NCI-H748 (cell line): ENCODE results near the gene CCBE1.

Experiments used
- DNase-seq: peaks from one replicate; lab custom pipeline; 2025; ENCODE audit not compliant: unreplicated experiment; lab: John Stamatoyannopoulos, UW

Gene CCBE1

DNA sequence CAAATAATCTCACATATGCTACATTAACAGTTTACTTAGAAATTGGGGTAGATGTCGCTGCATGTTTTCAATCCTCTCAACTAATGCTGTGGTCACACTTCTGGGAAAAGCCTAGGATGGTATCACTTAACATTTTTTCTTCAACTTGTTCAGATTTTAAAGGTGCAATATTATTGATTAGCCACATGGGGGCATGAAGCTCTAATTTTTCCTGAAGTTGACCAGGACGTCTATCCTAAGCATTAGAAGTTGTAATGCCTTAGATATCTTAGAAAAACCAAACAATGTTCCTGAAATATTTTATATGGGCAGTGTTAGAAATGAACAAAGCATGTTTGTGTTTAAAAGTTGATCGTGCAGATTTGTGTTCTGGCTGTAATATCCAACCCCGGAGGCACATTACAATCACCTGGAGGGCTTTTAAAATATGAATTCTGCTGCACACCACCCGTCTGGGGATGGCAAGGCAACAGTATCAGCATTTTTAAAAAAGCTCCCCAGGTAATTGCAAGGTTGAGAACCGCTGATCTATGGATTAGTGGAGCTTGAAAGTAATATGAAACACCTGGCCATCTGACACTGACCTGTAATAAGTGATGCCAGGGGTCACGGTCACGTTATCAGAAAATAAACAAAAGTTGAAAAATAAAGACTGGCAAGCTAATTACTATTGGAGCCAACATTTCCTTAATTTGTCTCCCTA lies 237.7 kb downstream of the CCBE1 start:
- DNase-seq = peak; percentile 96

GRCh38 chr18:59458575-59458974 lies 238.6 kb downstream of the CCBE1 start:
- DNase-seq = no peak

DNA sequence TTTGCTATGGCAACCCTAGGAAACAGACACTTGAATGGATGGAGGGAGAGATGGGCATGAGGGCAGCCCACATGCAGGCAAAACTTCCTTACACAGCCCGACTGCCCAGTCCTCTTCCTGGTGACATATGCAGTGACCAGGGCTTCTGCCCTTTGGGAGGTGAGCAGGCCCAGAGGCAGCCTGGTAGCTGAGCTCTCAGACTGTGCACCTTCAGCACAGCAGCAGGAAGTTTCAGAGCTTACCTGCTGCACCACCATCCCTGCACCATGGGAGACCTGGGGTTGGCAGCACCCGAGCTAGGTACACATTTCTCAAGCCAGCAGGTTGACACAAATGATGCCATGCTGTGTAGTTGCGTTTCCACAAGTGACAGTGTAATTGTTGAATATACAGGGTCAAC lies 240.6 kb downstream of the CCBE1 start:
- DNase-seq = no peak

GRCh38 chr18:59455728-59456276 lies 241.4 kb downstream of the CCBE1 start:
- DNase-seq = peak; percentile 74

DNA sequence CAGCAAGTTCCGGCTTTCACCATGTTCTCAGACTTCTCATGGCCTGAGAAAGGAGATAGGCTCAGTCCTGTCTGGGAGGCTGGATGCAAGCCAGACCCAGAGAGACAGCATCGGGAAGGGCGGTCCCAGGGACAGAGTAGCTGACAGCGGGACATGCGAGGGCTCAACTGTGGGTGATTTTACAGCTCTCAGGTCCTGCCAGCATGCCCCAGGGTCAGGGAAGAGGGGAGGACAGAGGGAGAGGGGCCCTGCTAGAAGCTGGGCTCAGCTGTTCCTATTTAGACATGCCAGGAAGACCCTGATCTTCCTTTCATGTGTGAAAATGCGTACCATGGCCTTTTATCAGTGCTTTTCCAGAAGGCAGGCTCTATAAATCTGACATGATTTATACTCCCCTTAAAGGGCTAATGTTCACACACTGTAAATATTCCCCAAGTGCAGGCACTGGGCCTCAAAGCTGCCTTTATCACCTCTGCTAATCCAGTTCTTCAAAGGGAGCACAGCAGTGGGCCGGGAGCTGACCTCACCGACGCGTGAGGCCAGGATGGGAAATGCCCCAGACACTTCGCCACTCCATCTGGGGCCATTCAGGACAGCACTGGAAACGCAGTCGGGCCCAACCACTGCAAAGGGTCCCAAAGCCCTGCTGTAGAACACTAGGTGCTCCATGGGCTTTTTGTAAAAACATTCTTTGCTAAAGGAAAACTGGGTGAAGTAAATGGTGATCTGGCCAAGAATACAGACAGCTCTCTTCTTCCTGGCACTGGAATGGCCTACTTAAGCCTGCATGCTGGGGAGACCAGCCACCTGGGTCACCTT lies 242.1 kb downstream of the CCBE1 start:
- no peak for DNase-seq

GRCh38 chr18:59453468-59453961 lies 243.7 kb downstream of the CCBE1 start:
- no peak for DNase-seq

DNA sequence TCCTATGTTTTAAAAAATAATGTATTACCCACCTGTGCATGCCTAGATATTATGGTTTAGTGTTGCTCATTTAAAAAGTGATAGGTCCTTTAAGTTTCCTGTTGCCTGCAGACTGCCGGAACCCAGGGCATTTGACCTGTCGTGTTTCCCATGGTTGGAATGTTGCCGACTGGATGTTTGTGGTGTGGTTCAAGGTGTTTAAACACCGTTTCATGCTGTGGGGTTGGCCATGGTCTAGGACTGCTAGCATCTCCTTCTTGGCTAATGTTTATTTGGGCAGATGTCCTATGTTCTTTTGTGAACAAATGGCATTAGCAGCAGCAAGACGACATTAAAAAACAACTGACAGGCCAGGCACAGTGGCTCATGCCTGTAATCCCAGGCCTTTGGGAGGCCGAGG lies 245.3 kb downstream of the CCBE1 start:
- no peak for DNase-seq

GRCh38 chr18:59451073-59451472 lies 246.2 kb downstream of the CCBE1 start:
- no peak for DNase-seq

DNA sequence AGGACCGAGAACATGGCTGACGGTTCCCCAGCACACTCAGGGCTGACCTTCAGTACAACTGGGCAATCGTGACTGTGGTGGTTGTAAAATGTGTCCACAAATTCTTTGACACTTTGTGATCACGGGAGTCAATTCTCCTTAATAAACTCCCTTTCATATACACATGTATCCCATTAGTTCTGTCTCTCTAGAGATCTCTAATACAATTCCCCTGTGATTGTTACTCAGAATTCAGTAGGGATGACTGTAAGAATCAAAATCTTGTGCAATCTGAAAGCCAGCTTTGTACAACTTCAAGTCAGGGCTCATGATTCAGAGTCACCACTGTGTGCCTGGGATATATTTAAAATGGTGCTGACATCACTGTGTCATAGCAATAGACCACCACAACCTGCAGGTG lies 248.7 kb downstream of the CCBE1 start:
- DNase-seq = no peak

GRCh38 chr18:59446012-59446411 lies 251.2 kb downstream of the CCBE1 start:
- DNase-seq = no peak

DNA sequence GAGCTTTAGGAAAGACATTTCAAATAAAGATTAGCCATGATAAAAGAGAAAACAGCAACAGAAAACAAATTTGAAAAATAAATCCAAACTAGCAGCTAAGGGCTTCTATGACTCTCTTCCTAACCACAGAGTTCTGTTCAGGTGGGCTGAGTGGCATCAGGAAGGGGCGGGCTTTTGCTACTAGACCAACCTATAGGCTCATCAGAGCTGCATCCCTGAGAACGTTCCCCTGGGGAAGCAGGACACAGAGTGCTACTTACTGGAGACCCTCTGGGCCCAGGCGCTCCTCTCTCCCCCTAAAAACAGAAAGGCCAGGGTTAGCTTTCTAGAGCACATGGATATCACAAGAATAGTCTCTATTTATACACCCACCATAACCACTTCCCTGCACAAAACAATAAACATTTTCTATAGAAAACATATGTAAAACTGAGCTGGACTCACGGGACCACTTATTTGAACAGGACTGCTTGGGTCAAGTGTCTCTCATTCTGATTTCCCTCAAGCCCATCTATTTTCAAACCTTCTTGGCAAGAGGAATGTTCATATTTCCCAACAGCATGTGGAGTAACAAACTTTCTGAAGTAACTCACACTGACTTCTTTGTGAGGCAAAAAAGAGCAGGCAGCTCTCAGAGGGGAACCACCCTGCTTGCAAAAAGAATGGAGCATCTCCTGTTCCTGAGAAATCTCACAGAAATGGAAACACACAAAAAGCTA lies 259.2 kb downstream of the CCBE1 start:
- DNase-seq = no peak

DNA sequence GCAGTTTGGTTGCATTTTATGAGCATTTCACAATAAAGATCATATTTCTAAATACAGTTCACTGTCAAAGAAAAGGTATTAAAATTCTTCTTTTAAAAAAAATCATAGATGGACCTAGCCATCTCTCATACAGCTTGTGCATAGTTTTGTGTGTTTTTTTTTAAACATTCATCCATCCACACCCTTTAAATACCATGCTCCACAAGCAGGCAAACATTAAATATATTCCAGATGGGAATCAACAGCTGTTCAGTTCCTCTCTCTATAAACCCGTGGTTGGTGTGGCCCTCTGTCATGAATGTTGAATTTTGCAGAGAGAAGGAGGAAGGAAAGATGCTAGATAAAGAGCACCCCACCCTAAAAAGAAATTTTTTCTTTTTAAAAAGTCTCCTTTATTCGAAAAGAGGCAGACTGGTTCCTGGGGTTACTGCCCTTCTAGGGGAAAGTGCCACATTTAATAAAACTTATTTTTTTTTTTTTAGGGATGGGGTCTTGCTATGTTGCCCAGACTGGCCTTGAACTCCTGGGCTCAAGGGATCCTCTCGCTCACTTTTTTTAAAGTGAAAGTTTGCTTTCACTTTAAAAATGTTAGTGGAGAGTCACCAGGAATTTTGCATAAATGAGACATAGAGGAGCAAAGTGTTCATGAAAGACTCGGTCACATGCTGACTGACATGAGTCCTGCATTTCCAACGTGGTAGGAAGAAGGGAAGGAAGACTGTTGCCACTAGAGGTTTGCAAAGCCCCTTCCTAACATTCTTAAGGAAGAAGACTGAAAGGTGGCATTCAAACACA lies 264.2 kb downstream of the CCBE1 start:
- DNase-seq = no peak

DNA sequence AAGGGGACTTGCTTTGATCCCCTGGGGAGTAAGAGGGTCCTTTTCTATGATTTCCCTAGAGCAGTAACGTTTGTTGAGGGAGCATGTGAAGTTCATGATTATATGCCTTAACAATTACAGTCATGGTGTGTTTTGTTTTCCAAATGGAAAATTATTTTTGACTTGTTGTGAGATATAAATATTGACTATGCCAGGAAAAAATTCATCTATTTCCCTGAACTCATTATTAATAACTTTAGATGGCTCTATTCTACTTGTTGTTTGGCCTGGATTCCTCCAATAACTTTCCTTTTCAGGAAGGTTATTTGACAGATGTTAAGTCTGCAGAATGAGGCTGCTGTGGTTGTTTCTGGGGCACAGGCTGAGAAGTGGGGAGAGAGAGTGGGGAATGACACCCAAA lies 266.1 kb downstream of the CCBE1 start:
- DNase-seq = no peak

DNA sequence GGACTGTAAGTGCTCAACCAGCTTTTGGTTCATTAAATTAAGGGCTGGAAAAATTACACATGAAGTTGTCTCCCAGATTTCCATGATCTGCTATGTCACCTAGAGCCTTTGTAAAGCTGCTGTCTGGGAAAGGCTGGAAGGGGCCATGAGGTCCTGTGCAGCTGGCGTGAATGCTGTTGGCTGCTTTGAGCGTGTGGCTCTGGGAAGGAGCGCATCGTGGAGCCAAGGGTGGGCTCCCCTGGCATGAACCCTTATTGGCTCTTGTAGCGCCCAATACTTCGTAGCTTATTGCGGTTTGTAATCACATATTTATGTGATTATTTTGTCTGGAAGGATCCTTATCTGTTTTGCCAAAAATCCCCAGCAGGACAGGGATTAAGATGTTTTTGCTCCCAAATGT lies 267.6 kb downstream of the CCBE1 start:
- DNase-seq = no peak

DNA sequence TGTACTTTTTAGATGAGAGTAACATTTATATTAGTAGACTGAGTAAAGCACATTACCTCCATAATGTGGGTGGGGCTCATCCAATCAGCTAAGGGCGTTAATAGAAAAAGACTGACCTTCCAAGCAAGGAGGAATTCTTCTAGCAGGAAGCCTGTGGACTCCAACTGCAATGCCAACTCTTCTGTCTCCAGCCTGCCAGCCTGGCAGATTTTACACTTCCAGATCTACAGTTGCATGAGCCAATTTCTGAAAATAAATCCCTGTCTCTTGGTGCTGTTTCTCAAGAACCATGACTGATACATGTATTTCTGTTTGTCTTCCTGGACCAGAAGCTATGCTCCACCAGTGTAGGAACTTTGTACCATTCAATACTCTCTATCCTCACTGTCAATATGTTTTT lies 269.2 kb downstream of the CCBE1 start:
- DNase-seq = no peak

DNA sequence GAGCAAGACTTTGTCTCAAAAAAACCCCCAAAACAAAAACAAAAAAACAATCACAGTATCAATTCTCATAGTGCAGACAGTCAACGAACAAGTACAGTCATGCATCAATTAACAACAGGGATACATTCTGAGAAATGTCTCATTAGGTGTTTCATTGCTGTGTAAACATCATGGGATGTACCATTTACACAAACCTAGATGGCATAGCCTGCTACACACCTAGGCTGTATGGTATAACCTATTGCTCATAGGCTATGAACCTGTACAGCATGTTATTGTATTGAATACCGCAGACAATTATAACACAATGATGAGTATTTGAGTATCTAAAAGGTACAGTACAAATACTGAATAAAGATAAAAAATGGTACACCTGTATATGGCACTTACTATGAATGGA lies 270.4 kb downstream of the CCBE1 start:
- peak; percentile 89 for DNase-seq

- no peak for DNase-seq
Observed at GRCh38 chr18:59423259-59423658, 274.0 kb downstream of the CCBE1 start.

DNA sequence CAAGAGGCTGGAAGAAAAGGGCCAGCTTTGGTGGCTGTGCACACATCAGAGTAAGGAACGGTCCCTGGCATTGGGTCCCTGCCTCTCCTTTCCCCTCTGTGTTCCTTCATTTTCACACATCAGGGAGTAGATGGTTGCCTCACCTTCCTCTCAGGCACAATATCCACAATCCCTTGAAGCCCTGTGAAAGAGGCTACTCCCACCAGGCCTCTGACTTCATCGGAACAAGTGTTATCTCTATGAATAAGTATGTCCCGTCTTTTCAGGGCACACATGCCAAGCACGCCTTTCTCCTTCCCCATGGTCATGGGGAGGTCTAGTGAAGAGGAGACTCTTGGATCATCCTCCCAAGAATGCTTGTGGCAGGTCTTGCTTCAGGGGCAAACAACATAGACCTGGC lies 277.0 kb downstream of the CCBE1 start:
- no peak for DNase-seq

DNA sequence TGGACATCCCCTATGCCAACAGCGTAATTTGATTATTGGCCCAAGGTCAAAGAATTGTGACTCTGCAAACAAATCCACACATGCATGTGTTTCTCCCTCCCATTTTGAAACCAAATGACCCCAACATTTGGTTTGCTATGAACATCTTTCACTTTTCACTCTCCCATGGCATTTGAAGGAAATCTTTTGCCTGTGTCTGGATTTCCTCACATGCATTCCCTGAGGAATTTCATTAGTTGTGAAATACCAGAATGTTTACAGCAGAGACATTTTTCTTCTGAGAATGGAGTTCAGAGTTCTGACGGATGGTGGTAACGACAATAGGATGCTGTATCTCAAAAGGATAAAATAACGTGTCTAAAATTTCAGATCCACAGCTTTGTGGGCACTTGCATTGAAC lies 277.8 kb downstream of the CCBE1 start:
- peak; percentile 96 for DNase-seq

DNA sequence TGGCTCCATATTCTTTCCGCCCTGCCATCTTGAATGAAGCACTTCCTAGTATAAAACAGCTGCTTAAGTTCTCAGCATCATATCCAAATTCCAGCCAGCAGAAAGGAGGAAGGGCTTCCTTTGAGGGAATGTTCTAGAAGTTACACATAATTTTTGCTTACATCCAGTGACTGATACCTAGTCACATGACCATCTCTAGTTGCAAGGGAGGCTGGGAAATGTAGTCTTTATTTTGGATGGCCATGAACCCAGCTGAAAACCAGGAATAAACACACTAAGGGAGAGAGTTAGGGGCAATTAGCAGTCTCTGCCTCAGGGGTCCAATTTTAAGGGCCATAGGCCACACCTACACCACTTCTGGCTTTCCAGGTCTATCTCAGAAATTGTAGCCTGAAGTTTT lies 280.4 kb downstream of the CCBE1 start:
- peak; percentile 35 for DNase-seq
